HG03103 (cell line): ENCODE measurements around the gene FAM180A.
"Not testable (repeated sequence)": the region's sequence is repeated elsewhere in the genome, so short reads cannot be mapped to it uniquely, and the experiment has no call there.

Experiments
- ATAC-seq: cut with Tn5 transposase; IDR thresholded peaks from one replicate; pipeline ENCODE4 v1.9.1; 2021; ENCODE audit warnings: low read depth; ENCODE audit not compliant: unreplicated experiment

Gene FAM180A

DNA sequence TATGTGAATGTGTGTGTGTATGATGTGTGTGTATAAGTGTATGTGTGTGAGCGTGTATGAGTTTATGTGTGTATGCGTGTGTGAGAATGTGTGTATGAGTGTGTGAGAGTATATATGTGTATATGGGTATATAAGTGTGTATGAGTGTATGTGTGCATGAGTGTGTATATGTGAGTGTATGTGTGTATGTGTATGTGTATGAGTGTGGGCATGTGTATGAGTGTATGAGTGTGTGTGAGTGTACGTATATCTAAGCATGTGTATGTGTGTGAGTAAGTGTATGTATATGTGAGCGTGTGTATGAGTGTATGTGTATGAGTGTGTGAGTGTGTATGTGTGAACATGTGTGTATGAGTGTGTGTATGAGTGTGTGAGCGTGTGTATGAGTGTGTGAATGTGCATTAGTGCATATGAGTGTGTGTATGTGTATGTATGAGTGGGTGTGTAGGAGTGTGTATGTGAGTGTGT, 33.5 kb downstream of the FAM180A start:
- no peak for ATAC-seq

- ATAC-seq: no peak
These were observed 34.0 kb downstream of the FAM180A start for GRCh38 chr7:135714534-135715009.

- no peak for ATAC-seq
These were observed 34.7 kb downstream of the FAM180A start for GRCh38 chr7:135713836-135714470.

DNA sequence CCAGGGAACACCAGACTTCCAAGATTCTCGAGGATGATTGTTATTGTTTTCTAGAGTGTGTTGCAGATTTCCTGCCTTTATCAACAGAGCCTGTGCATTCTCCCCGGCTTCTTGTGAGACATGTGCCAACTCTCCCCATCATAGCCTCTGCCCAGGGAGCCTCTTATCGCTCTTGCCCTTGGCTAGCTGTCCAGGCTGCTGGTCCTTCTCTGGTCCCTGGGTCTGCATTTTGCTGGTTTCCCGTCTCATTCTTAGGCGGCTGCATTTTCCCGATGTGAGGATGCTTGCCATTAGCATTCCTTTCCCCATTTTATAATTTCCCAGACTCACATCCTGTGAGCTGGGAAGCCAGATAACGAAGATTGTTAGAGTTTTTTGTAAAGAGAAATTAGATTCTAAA, 35.8 kb downstream of the FAM180A start:
- ATAC-seq: no peak

- no peak for ATAC-seq
These were observed 36.3 kb downstream of the FAM180A start for GRCh38 chr7:135712182-135712782.

DNA sequence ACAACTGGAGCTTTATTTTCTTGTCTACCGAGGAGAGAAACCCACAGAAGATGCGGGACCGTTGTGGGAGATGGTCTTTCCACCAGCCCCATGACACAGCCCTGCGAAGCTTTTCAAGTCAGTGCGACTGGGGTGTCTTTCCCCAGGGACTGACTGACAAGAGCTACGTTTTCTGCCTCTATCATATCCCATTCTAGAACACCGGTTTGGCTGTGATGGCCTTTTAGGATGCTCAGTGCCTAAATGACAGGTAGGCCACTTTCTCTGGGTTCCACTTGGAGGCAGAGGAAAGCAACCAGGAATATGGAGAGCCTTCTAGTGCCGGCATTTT, 37.5 kb downstream of the FAM180A start:
- no peak for ATAC-seq

- ATAC-seq: no peak
These were observed 38.0 kb downstream of the FAM180A start for GRCh38 chr7:135710417-135711138.

DNA sequence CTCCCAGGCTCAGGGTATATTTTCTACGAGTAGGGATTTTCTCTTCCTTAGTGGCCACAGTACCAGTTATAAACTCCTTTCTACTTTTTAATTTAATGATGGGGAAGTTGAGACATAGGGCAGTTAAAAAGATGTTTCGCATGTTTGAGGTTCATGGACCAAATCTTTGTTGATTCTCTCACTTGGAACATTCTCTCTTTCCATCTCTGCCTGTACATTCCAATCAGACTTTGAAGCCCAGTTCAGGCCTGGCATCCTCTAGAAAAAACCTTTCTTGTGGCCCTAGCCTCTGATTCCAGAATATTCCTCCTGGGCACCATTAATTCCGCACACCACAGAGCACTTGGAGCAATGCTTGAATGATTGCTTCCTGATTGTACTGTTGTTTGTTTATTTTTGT, 39.1 kb downstream of the FAM180A start:
- ATAC-seq: no peak

DNA sequence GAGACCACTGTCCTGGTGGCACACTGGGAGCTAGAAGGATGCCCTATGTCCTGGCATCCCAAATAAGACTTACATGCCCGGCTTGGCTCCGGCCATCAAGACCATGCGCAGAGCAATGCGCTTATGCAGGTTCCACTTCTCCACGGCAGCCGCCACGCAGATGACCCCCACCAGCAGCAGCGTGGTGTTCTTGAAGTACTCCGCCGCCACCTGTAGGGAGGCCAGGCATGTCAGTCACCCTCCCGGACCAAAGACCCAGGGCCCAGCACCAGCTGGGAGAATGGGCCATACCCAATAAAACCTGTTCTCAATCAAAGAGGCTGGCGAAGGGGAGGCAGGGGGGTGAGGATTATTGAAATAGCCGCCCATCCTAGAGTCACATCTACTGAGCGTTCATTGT, 40.6 kb downstream of the FAM180A start:
- no peak for ATAC-seq

DNA sequence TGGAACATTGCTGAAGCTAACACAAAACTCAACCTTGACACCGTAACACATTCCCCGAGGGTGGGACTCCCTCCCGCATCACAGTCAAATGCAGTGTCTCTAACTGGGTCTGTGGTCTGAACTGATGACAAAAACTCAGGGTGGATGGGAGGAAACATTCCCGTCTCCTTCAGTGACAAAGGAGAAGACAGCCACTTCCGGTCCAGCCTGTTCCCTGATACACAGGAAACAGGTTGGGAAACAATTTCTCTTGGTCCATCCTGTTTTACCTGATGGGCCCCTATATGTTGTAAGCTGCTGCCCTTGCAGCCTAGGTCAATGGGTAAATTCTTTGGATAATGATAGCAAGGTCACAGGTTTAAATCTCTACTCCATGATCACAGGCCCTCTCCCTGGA, 41.0 kb downstream of the FAM180A start:
- ATAC-seq: no peak

- ATAC-seq: no peak
These were observed 41.6 kb downstream of the FAM180A start for GRCh38 chr7:135706858-135707569.

GRCh38 chr7:135706038-135706742, 42.4 kb downstream of the FAM180A start:
- no peak for ATAC-seq

DNA sequence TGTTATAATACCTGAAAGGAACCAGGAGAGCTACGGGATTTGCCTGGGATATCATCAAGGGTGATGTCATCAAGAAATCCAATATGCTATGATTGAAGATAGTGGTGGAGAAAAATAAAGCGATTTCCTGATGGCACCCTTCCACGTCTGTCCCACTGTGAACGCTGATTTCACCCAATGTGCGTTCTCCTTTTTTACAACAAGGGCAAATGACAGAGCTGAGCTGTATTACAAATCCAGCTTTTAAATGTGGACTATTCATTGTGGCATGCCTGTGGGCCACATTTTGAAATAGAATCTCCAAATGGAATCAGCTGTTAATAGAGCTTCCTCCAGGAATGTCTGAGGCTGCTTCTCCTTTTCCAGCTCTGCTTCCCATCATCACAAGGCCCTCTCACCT, 43.9 kb downstream of the FAM180A start:
- no peak for ATAC-seq

GRCh38 chr7:135704074-135704473, 44.5 kb downstream of the FAM180A start:
- ATAC-seq: no peak

DNA sequence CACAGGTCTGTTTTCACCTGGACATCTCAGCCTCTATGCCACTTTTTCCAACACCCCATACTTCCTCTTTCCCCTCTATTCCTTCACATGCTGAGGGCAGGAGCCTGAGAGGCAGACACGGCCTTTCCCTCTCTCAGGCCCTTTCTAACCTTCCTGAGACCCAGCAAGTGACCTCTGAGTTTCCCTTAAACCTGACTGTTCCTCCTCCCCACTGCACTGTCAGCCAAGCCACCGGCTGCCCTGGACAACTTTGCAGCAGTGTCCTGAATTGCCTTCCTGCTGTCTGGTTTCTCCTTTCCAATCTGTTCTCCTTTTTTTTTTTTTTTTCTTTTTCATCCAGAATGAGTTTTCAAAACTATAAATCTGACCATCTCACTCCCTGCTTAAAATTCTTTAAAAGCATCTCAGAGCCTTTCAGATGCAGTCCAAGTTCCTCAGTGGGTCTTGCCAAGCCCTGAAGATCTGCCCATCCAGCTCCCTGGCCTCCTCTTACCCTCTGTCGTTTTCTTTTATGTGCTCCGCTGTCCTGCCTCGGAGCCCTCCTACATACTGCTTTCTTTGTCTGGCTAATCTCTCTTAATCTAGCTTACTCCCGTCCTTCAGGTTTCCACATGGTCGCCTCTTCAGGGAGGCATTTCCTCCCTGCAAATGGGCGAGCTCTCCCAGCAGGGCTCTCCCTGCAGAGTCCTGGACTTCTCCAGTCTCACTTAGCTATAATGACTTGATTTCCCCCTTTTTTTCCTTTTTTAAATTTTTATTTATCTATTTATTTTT, 51.1 kb downstream of the FAM180A start:
- no peak for ATAC-seq

GRCh38 chr7:135693558-135693957, 55.1 kb downstream of the FAM180A start:
- no peak for ATAC-seq

GRCh38 chr7:135692606-135693005, 56.0 kb downstream of the FAM180A start:
- not testable (repeated sequence) for ATAC-seq

GRCh38 chr7:135692055-135692454, 56.6 kb downstream of the FAM180A start:
- no peak for ATAC-seq

DNA sequence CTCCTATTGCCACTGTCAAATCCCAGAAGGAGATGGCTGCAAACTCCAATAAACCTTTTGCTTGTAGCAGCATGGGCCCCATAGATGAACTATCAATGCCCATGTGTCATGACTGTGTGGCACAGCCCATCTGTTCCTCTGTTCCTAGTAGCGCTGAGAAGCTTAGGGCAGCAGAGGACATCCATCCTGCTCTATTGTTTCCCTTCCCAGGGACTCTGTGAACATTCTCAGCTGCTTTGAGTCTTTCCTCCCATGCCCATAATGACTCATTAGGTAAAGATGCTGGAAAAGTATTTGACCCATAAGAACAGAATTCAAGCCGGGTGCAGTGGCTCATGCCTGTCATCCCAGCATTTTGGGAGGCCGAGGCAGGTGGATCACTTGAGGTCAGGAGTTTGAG, 58.0 kb downstream of the FAM180A start:
- ATAC-seq: no peak

DNA sequence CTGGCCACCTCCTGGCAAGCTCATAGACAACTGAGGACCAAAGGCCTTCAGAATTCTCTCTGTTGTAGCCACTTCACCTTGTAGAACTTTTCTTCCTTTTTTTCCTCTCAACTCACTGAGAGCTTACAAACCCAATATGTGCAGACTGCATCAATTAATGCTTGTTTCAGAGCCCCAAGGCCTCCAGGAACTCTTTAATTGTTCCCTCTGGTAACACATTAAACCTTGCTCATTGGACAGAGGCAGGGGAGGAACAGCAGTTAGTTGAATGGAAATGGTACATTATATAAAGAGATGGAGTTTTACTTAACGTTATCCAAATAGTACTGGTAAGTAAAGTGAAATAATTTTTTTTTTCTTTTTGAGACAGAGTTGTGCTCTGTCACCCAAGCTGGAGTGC, 61.1 kb downstream of the FAM180A start:
- no peak for ATAC-seq
